ENCODE data around the gene NCAPD3. TPM values are rescaled to one million over a fixed set of nuclear protein-coding genes. Genes with fewer than 3 reads are reported as not detected.
"Not testable (repeated sequence)": the region's sequence is repeated elsewhere in the genome, so short reads cannot be mapped to it uniquely, and the experiment has no call there.

NCAPD3 gene
- total RNA-seq, 1 donor from 2014 or later: 25.4 TPM

- TF ChIP-seq CTCF (IDR thresholded peaks at IDR 0.05; ENCODE audit: unreplicated experiment): no peak
- no peak for DNase-seq (ENCODE audit: low spot score in 2 of 2, unreplicated experiment in 2 of 2)
- Mint-ChIP-seq H3K4me3 (no peak overlapping the region), H3K36me3 (peaks cover 45% of the 10 kb centered on the region), H3K27me3 (ENCODE audit: low read depth) (no peaks in the 10 kb centered on the region), H3K27ac (no peak overlapping the region), H3K9me3 (no peaks in the 10 kb centered on the region), H3K4me1 (no peaks in the 10 kb centered on the region)
Observed at GRCh38 chr11:134202661-134203060, 21.1 kb downstream of the NCAPD3 start.

DNA sequence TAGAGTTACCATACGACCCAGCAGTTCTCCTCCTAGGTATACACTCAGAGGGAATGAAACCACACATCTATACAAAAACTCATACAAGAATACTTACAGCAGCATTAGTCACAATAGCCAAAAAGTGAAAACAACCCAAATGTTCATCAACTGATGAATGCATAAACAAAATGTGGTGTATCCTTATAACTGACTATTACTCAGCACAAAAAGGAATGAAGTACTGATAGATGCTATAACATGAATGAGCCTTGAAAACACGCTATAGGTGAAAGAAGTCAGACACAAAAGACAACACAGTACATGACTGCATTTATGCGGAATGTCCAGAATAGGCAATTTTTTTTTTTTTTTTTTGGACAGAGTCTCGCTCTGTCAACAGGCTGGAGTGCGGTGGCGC is 23.1 kb downstream of the NCAPD3 start:
- H3K4me3 Mint-ChIP-seq: no peak overlapping the region
- no peaks in the 10 kb centered on the region for H3K27me3 Mint-ChIP-seq (ENCODE audit: low read depth)
- H3K36me3 Mint-ChIP-seq: peaks cover 47% of the 10 kb centered on the region
- no peaks in the 10 kb centered on the region for H3K9me3 Mint-ChIP-seq
- DNase-seq (ENCODE audit: low spot score in 2 of 2, unreplicated experiment in 2 of 2): no peak
- no peak for TF ChIP-seq CTCF (IDR thresholded peaks at IDR 0.05; ENCODE audit: unreplicated experiment)
- H3K27ac Mint-ChIP-seq: no peak overlapping the region
- no peaks in the 10 kb centered on the region for H3K4me1 Mint-ChIP-seq

GRCh38 chr11:134199531-134199930 is 24.2 kb downstream of the NCAPD3 start:
- no peak for TF ChIP-seq CTCF (IDR thresholded peaks at IDR 0.05; ENCODE audit: unreplicated experiment)
- Mint-ChIP-seq H3K27ac (no peak overlapping the region), H3K27me3 (ENCODE audit: low read depth) (no peaks in the 10 kb centered on the region), H3K36me3 (peaks cover 45% of the 10 kb centered on the region), H3K4me1 (no peaks in the 10 kb centered on the region), H3K9me3 (no peaks in the 10 kb centered on the region), H3K4me3 (no peak overlapping the region)
- DNase-seq (ENCODE audit: low spot score in 2 of 2, unreplicated experiment in 2 of 2): no peak

GRCh38 chr11:134196756-134197155 is 27.0 kb downstream of the NCAPD3 start:
- H3K36me3 Mint-ChIP-seq: peaks cover 47% of the 10 kb centered on the region
- no peak overlapping the region for H3K4me3 Mint-ChIP-seq
- TF ChIP-seq CTCF (IDR thresholded peaks at IDR 0.05; ENCODE audit: unreplicated experiment): no peak
- H3K27ac Mint-ChIP-seq: no peak overlapping the region
- no peaks in the 10 kb centered on the region for H3K9me3 Mint-ChIP-seq
- DNase-seq (ENCODE audit: low spot score in 2 of 2, unreplicated experiment in 2 of 2): no peak
- H3K4me1 Mint-ChIP-seq: no peaks in the 10 kb centered on the region
- H3K27me3 Mint-ChIP-seq (ENCODE audit: low read depth): no peaks in the 10 kb centered on the region

DNA sequence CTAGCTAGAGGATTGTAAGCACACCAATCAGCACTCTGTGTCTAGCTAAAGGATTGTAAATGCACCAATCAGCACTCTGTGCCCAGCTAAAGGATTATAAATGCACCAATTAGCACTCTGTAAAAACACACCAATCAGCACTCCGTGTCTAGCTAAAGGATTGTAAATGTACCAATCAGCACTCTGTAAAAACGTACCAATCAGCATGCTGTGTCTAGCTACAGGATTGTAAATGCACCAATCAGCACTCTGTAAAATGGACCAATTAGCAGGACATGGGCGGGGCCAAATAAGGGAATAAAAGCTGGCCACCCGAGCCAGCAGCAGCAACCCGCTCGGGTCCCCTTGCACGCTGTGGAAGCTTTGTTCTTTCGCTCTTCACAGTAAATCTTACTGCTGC is 35.7 kb downstream of the NCAPD3 start:
- not testable (repeated sequence) for H3K27me3 Mint-ChIP-seq (ENCODE audit: low read depth); H3K4me1 Mint-ChIP-seq; H3K27ac Mint-ChIP-seq; DNase-seq (ENCODE audit: low spot score in 2 of 2, unreplicated experiment in 2 of 2); H3K4me3 Mint-ChIP-seq
- H3K9me3 Mint-ChIP-seq: peaks cover 10% of the 10 kb centered on the region
- H3K36me3 Mint-ChIP-seq: peaks cover 58% of the 10 kb centered on the region

DNA sequence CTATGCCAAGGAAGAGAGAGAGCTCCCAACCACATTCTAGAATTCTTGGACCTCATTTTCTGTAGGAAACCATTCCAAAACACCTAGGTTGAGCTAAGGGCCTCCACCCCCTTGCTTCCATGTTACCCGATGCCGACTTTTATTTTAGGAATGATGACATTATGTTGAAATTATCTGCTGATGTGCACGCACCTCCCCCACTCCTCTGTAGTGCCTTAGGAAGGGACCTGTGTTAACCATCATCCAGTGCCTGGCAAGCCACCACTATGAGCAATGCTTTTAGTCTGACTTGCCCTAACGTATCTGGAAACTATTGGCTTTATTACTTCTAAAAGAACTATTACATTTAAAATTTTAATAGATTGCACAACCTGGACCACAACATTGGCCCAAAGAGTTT is 42.1 kb downstream of the NCAPD3 start:
- no peak for DNase-seq (ENCODE audit: low spot score in 2 of 2, unreplicated experiment in 2 of 2)
- H3K4me3 Mint-ChIP-seq: no peak overlapping the region
- H3K4me1 Mint-ChIP-seq: no peaks in the 10 kb centered on the region
- no peak overlapping the region for H3K27ac Mint-ChIP-seq
- H3K27me3 Mint-ChIP-seq (ENCODE audit: low read depth): no peaks in the 10 kb centered on the region
- no peak for TF ChIP-seq CTCF (IDR thresholded peaks at IDR 0.05; ENCODE audit: unreplicated experiment)
- no peaks in the 10 kb centered on the region for H3K9me3 Mint-ChIP-seq
- H3K36me3 Mint-ChIP-seq: peaks cover 15% of the 10 kb centered on the region
